ENCODE data around the gene FOLH1. TPM values are rescaled to one million over a fixed set of nuclear protein-coding genes. Genes with fewer than 3 reads are reported as not detected.
"Not testable (repeated sequence)": the region's sequence is repeated elsewhere in the genome, so short reads cannot be mapped to it uniquely, and the experiment has no call there.

The FOLH1 gene
- 0.90 TPM for total RNA-seq
- long read RNA-seq, partial matches to known transcripts: 0 of 2 reads
- long read RNA-seq, other reads (novel, unspliced or antisense): 0 of 2 reads

DNA sequence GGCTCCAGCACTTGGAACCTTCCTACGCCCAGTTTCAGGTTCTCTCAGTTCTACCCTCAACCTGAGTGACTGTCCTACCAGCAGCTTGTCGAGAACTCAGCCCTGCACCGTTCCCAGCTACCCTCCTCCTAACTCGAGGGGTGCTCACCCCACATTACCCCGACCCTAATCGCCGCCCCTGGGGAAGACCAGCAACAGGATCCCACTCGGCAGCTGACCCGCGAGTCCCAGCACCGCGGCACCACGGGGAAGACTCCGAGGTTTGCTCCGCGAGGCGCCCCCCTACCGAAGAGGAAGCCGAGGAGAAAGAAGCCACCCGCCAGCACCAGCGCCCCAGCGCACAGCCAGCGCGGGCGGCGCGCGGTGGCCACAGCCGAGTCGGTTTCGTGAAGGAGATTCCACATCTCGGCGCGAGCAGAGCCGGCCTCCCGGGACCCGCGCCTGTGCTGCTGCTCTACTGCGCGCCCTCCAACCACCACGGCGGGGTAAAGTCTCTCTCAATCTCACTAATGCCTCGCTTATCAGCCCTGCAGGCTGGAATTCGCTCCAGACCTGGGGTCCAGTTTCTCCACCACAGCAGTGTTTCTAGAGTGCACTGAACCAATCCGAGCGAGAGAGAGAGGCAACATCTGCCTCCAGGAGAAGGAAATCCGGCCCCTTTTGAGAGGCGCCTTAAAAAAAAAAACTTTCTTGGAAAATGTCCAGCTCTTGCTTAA is at the start of gene FOLH1:
Gene FOLH1, minus strand, starts transcription at position 597 of the 716 bp plus-strand sequence. Its CDS starts 193 bp downstream, at position 404.
- no peak for DNase-seq (ENCODE audit: low spot score)

DNA sequence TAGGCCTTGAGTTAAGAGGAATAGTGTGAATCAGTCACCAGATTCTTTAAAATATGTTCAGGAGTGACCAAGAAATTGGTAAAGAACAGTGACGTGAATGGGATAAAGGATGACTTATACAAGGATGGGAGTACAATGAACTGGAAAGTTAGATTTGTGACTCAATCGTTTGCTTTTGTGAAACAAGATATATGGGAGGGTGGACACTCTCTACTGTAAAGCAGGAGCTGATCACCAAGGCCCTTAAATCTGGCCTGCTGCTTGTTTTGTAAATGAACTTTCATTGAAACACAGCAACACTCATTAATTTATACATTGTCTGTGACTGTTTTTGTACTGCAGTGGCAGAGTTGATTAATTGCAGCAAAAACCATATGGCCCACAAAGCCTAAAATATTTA is 46.7 kb upstream of the FOLH1 start:
- not testable (repeated sequence) for DNase-seq (ENCODE audit: low spot score)

DNA sequence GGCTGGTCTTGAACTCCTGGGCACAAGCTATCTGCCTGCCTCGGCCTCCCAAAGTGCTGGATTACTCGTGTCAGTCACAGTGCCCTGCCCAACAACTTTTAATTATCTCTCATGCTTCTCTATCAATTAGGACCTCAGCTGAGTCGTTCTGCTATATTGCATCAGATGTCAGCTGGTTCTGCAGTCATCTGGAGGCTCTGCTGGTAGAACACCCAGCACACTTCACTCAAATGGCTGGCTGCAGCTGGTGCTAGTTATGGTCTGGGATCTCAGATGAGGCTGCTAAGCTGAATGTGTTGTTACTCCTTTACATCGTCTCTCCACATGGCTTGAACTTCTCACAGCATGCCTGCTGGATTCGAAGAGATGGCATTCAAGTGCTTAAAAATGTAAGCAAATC is 42.8 kb upstream of the FOLH1 start:
- not testable (repeated sequence) for DNase-seq (ENCODE audit: low spot score)

GRCh38 chr11:49250398-49251115 is 42.2 kb upstream of the FOLH1 start:
- not testable (repeated sequence) for DNase-seq (ENCODE audit: low spot score)

DNA sequence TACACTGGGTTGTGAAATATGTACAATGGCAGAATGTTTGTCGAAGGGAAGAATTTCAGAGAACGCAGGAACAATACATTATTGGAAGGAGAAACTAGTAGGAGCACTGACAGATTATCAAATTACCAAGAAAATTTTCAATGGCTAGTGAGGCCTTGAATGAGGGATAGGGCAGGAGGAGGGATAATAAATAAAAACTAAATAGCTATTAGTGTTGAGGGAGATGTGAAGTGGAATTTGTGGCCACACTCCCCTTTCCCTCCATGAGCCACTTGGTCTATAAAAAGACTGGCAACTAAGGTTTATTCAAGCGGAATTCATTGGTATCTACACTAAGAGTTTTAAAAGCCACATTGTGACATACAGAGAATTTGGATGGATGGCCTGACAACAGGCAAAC is 41.0 kb upstream of the FOLH1 start:
- not testable (repeated sequence) for DNase-seq (ENCODE audit: low spot score)

DNA sequence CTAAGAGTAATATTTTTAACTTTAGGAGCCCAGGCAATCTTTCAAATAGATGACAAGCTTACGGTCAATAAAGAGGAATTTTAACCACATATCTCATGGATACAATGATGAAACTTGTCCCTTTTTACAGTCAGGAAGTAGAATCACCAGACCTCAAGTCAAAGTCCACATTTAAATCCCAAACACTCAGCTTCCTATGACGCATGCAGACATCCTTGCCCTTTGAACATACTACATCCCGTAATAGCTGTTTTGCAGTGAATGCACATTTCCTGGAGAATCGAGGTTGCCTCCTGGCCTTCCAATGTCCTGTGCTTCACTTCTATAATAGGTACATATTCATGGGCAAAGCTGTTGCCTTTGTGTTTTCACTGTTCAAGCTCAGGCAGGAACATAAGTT is 25.3 kb upstream of the FOLH1 start:
- DNase-seq (ENCODE audit: low spot score): not testable (repeated sequence)

DNA sequence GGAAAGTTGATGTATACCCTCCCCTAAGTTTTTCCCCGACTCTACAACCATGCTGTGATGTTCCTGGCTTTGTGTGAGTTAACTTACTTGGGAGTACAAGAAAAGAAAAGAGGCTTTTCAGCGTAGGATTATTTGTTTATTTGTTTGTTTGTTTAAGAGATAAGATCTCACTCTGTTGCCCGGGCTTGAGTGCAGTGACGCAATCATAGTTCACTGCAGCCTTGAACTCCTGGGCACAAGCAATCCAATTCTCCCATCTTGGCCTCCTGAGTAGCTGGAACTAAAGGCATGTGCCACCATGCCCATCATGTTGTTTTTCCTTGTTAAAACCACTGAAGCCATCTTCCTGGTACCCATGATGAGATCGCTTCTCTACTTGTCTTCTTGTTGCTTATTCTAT is 24.6 kb upstream of the FOLH1 start:
- not testable (repeated sequence) for DNase-seq (ENCODE audit: low spot score)

DNA sequence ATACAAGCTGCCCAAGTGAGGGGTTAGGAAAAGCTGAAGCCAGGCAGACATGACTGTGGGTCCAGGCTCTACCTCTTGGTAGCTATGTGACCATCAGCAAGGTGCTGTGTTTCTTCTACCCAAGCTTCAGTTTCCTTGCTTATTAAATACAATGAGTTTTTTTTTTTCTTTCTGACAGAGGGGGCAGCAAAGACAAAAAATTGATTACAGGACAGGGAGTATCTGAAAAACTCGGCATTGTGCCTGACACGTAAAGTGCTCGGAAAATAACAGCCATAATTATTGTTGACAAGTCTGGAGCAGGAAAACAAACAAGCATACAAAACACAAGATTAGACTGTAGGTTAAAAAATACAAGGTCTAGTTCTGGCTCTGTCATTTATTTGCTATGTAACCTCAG is 23.3 kb upstream of the FOLH1 start:
- not testable (repeated sequence) for DNase-seq (ENCODE audit: low spot score)

- DNase-seq (ENCODE audit: low spot score): not testable (repeated sequence)
Observed at GRCh38 chr11:49230534-49230933, 22.1 kb upstream of the FOLH1 start.

DNA sequence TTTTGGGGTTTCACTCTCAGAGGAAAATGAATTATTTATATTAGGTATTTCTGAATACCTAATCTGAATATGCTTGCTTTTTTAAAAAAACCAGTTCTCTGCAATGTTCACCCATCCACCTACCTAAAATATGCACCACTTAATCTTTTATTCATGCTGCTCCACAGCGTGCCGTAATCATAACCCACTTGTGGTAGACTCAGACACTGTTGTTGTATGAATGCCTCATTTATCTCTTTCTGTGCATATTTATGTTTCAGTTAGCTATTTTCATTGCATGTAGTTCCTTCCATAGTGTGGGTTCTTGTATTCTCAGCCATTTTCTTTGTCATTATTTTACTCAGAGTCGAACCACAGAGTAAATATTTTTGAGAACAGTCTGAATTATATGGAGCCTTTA is 21.6 kb upstream of the FOLH1 start:
- not testable (repeated sequence) for DNase-seq (ENCODE audit: low spot score)

- DNase-seq (ENCODE audit: low spot score): not testable (repeated sequence)
Observed at GRCh38 chr11:49229136-49229535, 20.7 kb upstream of the FOLH1 start.

DNA sequence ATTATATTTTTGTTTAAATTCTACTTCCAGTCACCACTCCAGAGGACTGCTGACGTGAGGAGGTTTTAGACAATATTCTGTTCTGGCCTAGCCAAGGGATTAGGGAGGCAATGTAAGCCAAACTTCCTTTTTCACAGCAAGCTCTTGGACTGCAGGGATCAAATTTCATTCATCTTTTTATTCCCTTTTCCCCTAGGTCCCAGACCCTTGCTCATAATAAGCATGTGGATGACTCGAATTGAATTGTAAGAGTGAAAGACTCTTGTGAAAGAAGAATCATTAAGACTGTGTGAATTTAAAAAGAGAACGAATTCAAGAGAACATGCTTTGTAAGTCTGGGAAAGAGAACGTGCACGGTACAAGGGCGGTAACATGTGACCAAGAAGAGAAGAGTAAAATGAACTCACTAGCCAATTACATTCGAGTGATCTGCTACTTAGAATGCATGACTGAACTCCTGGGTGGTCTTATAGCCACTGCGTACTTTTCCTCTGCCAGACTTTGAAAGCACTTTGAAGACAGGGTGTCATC is 16.9 kb upstream of the FOLH1 start:
- DNase-seq (ENCODE audit: low spot score): not testable (repeated sequence)

DNA sequence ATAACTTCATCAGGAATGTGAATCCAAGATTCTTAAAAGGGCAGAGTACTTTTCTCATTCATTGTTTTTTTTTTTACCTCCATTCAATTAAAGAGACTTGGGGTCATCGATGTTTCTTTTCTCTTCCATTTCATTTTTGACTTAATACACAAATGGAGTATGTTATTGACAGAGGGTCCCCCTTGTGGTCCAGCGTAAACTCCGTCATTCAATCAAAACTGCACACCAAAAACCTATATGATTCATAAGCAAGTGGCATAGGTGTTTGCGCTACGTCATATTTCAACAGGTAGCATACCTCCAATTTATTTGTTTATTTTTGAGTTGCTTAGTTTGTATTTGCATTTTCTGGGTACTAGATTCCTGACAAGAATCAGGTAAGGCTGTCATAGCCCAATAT is 12.7 kb upstream of the FOLH1 start:
- DNase-seq (ENCODE audit: low spot score): no peak

- no peak for DNase-seq (ENCODE audit: low spot score)
Observed at GRCh38 chr11:49213026-49213560, 4.7 kb upstream of the FOLH1 start.

DNA sequence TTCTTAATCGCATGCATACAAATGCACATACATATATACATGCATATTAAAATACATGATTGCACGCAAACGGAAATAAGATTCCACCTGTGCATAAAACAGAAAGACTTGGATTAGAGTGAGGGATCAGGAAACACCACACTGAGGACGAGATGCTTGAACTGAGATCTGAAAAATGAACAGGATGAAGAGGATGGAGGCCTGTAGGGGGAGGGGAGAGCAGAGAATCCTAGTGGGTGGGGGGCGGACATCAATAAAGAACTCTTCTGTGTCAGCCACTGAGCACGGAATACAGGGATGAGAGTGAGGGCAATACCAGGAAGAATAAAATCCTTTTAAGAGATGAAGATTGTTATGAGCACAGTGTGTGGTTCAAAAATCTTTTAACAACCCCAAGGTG is 1.4 kb downstream of the FOLH1 start:
- DNase-seq (ENCODE audit: low spot score): not testable (repeated sequence)

GRCh38 chr11:49202287-49202976 is 6.0 kb downstream of the FOLH1 start:
- no peak for DNase-seq (ENCODE audit: low spot score)

DNA sequence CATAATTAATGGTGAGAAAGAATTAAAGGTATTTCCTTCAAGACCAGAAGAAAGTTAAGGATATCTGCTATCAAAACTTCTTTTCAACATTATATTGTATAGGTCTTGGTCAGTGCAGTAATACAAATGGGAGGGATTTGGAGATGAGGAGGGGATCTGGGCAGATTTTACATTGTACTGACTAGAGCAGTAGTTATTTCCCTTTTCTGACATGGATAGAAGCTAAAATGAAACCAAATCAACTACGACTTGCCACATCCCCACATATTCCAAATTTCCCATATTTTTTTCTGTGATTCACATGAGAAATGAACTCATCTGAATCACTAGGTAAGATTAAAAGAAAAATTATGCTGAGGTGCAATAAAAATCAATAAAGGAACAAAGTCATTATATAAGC is 11.6 kb downstream of the FOLH1 start:
- DNase-seq (ENCODE audit: low spot score): not testable (repeated sequence)

DNA sequence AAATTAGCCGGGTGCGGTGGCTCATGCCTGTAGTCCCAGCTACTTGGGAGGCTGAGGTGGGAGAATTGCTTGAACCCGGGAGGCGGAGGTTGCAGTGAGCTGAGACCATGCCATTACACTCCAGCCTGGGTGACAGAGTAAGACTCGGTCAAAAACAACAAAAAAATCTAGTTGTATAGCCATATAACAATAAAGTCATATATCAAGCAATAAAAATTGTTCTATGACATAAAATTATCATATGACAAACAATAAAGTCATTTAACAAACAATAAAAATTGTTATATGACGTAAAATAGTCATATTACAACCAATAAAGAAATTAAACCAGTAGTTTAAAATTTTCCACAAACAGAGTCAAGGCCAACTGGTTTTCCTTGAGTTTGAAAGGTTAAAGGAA is 12.4 kb downstream of the FOLH1 start:
- not testable (repeated sequence) for DNase-seq (ENCODE audit: low spot score)

DNA sequence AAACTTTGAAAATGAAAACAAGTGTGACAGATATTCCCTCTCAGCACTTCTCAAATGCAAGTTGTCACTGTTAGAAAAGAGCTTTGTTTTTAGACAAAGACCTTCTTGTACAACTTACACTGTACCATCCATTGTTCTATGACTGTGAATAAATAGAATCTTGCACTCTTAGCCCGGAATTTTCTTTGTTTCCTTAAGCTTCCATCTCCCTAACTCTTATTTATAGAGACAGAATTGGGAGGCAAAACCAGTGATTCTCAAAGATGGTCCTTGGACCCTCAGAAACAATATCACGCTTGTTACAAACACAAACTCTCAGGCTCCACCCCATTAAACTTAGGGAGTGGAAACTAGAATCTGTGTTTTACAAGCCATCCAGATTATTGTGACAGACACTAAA is 18.1 kb downstream of the FOLH1 start:
- not testable (repeated sequence) for DNase-seq (ENCODE audit: low spot score)

DNA sequence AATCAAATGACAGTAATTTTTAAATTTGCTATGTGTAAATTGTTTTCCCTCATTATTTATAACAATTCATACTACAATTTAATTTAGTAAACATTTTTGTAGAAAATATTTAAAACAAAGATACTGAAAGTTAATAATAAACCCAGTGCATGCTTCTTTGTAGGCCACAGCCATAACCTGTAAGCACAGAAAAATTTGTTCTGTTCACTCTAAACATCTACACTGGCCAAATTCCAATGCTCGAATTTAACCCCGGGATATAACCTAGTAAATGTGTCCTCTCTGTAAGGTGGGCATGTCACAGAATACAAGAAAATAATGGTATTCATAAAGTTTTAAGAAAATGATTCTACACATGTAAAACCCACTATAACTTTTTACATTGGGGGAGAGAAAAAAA is 22.2 kb downstream of the FOLH1 start:
- DNase-seq (ENCODE audit: low spot score): not testable (repeated sequence)

- not testable (repeated sequence) for DNase-seq (ENCODE audit: low spot score)
Observed at GRCh38 chr11:49185597-49185996, 22.8 kb downstream of the FOLH1 start.
